ENCODE data around the gene DCC. TPM values are rescaled to one million over a fixed set of nuclear protein-coding genes. Genes with fewer than 3 reads are reported as not detected.

The DCC gene
- total RNA-seq, 1 experiment from 2014 or later = 0.72 TPM

DNA sequence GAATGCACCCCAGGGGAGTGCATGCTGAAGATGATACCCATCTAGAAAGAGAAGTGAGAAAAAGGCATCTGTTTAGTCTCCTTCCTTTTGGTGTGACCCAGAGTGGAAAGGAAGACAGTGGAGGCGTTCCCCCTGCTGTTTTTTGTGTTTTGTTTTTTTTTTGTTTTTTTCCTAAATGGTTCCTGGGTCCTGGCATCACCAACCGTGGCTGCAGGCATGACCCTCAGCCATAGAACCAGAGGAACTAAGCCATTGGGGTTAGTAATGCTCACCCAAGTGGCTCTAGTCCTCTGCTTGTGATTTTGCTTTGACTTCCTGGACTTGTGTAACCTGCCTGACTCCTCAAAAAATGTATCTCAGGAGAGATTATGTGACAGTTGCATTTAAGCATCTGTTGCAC lies 451.3 kb downstream of the DCC start:
- H3K36me3 Mint-ChIP-seq = peaks cover 53% of the 10 kb centered on the region
- TF ChIP-seq, protein P1, sequence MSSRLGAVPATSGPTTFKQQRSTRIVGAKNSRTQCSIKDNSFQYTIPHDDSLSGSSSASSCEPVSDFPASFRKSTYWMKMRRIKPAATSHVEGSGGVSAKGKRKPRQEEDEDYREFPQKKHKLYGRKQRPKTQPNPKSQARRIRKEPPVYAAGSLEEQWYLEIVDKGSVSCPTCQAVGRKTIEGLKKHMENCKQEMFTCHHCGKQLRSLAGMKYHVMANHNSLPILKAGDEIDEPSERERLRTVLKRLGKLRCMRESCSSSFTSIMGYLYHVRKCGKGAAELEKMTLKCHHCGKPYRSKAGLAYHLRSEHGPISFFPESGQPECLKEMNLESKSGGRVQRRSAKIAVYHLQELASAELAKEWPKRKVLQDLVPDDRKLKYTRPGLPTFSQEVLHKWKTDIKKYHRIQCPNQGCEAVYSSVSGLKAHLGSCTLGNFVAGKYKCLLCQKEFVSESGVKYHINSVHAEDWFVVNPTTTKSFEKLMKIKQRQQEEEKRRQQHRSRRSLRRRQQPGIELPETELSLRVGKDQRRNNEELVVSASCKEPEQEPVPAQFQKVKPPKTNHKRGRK (CRISPR knock-in tag; IDR thresholded peaks at IDR 0.05; ENCODE audit: borderline replicate concordance) = no peak
- TF ChIP-seq, protein P2, sequence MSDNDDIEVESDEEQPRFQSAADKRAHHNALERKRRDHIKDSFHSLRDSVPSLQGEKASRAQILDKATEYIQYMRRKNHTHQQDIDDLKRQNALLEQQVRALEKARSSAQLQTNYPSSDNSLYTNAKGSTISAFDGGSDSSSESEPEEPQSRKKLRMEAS (CRISPR knock-in tag; IDR thresholded peaks at IDR 0.05) = no peak
- TF ChIP-seq IRF2 (CRISPR knock-in tag; IDR thresholded peaks at IDR 0.05; ENCODE audit: borderline replicate concordance, low read depth) (no peak), OVOL2 (CRISPR knock-in tag; IDR thresholded peaks at IDR 0.05; ENCODE audit: borderline replicate concordance) (no peak), FOXP1 (CRISPR knock-in tag; IDR thresholded peaks at IDR 0.05; ENCODE audit: borderline replicate concordance) (no peak), ZNF219 (CRISPR knock-in tag; IDR thresholded peaks at IDR 0.05; ENCODE audit: borderline replicate concordance) (no peak)
- TF ChIP-seq, protein P3, sequence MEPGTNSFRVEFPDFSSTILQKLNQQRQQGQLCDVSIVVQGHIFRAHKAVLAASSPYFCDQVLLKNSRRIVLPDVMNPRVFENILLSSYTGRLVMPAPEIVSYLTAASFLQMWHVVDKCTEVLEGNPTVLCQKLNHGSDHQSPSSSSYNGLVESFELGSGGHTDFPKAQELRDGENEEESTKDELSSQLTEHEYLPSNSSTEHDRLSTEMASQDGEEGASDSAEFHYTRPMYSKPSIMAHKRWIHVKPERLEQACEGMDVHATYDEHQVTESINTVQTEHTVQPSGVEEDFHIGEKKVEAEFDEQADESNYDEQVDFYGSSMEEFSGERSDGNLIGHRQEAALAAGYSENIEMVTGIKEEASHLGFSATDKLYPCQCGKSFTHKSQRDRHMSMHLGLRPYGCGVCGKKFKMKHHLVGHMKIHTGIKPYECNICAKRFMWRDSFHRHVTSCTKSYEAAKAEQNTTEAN (CRISPR knock-in tag; IDR thresholded peaks at IDR 0.05) = no peak

DNA sequence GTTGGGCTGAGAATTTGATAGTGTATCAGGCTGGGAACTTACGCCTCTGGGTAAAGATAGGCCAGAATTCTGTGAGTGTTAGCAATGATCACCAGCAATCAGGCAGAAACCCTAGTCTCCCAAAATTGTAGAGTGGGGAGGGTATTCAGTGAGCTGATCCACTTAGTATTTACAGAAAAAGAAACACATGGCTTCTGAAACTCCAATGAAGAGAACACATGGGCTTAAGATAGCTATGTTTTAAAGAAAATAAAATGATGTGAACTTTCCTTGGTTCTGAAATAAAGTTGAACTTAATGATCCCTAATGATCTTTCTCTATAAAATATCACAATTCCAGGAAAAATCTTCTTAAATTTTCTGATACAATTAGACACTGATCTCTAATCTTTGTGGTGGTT lies 472.8 kb downstream of the DCC start:
- POLR2A ChIA-PET = no interaction called here
- CTCF ChIA-PET = no interaction called here
- Mint-ChIP-seq H3K27me3 (ENCODE audit: low read depth) (peaks cover 3% of the 10 kb centered on the region; the same call in 1 of the 2 replicates), H3K9me3 (peaks cover 19% of the 10 kb centered on the region), H3K36me3 (0 out of 2 replicates have a peak, but pooled peaks cover 2% of the 10 kb centered on the region), H3K4me1 (peaks cover 4% of the 10 kb centered on the region), H3K27ac (no peak overlapping the region), H3K4me3 (no peak overlapping the region)
- DNase-seq (ENCODE audit: low spot score) (no peak), ATAC-seq (no peak)
- TF ChIP-seq SMAD3 (CRISPR knock-in tag; IDR thresholded peaks at IDR 0.05; ENCODE audit: borderline replicate concordance) = no peak

More for the DNA sequence above, 451.3 kb downstream of the DCC start:
- no peak for DNase-seq (ENCODE audit: low spot score)
- H3K9me3 Mint-ChIP-seq = peaks cover 86% of the 10 kb centered on the region
- H3K27ac Mint-ChIP-seq = no peak overlapping the region
- POLR2A ChIA-PET = no interaction called here
- no peak overlapping the region for H3K4me3 Mint-ChIP-seq
- no peak for ATAC-seq
- CTCF ChIA-PET = no interaction called here
- H3K4me1 Mint-ChIP-seq = no peaks in the 10 kb centered on the region
- H3K27me3 Mint-ChIP-seq (ENCODE audit: low read depth) = peaks cover 6% of the 10 kb centered on the region

DNA sequence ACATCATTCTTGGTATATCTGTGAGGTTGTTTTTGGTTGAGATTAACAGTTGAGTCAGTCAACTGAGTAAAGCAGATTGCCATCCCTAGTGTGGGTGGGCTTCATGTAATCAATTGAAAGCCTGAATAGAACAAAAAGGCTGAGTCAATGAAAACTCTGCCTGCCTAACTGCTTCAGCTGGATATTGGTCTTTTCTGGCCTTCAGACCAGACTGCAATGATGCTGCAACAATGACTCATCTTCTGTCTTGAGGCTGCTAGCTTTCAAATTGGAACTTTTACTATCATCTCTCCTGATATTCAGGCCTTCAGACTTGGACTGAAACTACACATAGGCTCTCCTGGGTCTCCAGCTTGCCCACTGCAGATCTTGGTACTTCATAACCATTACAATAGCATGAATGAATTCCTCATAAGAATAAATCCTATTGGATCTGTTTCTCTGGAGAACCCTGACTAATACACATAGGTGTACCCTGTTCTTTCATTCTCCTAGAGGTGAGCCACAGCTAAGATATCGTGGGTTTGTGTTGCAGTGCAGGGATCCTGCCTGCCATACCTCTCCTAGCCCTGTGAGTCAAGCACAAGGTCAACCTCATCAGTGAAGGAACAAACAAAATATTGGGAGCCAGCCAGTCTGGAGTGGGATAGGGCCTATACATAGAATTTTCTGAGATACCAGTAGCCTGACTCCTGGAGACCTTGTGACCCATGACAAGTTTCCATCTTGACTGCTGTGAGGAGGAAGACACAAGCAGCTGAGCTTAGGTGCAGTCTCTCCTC lies 473.8 kb downstream of the DCC start:
- no peak for DNase-seq (ENCODE audit: low spot score)
- H3K36me3 Mint-ChIP-seq = 0 out of 2 replicates have a peak, but pooled peaks cover 2% of the 10 kb centered on the region
- no peaks in the 10 kb centered on the region for H3K4me1 Mint-ChIP-seq
- ChIA-PET POLR2A (no interaction called here), CTCF (no interaction called here)
- TF ChIP-seq, protein P4, sequence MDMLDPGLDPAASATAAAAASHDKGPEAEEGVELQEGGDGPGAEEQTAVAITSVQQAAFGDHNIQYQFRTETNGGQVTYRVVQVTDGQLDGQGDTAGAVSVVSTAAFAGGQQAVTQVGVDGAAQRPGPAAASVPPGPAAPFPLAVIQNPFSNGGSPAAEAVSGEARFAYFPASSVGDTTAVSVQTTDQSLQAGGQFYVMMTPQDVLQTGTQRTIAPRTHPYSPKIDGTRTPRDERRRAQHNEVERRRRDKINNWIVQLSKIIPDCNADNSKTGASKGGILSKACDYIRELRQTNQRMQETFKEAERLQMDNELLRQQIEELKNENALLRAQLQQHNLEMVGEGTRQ (CRISPR knock-in tag; IDR thresholded peaks at IDR 0.05) = no peak
- TF ChIP-seq, protein P5, sequence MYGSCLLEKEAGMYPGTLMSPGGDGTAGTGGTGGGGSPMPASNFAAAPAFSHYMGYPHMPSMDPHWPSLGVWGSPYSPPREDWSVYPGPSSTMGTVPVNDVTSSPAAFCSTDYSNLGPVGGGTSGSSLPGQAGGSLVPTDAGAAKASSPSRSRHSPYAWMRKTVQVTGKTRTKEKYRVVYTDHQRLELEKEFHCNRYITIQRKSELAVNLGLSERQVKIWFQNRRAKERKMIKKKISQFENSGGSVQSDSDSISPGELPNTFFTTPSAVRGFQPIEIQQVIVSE (CRISPR knock-in tag; IDR thresholded peaks at IDR 0.05; ENCODE audit: borderline replicate concordance) = no peak
- TF ChIP-seq NR2C2 (CRISPR knock-in tag; IDR thresholded peaks at IDR 0.05) = no peak
- TF ChIP-seq TCF7 (CRISPR knock-in tag; IDR thresholded peaks at IDR 0.05; ENCODE audit: low read depth) = no peak
- TF ChIP-seq, protein P6, sequence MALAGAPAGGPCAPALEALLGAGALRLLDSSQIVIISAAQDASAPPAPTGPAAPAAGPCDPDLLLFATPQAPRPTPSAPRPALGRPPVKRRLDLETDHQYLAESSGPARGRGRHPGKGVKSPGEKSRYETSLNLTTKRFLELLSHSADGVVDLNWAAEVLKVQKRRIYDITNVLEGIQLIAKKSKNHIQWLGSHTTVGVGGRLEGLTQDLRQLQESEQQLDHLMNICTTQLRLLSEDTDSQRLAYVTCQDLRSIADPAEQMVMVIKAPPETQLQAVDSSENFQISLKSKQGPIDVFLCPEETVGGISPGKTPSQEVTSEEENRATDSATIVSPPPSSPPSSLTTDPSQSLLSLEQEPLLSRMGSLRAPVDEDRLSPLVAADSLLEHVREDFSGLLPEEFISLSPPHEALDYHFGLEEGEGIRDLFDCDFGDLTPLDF (CRISPR knock-in tag; IDR thresholded peaks at IDR 0.05) = no peak
- TF ChIP-seq, protein P7, sequence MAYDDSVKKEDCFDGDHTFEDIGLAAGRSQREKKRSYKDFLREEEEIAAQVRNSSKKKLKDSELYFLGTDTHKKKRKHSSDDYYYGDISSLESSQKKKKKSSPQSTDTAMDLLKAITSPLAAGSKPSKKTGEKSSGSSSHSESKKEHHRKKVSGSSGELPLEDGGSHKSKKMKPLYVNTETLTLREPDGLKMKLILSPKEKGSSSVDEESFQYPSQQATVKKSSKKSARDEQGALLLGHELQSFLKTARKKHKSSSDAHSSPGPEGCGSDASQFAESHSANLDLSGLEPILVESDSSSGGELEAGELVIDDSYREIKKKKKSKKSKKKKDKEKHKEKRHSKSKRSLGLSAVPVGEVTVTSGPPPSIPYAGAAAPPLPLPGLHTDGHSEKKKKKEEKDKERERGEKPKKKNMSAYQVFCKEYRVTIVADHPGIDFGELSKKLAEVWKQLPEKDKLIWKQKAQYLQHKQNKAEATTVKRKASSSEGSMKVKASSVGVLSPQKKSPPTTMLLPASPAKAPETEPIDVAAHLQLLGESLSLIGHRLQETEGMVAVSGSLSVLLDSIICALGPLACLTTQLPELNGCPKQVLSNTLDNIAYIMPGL (CRISPR knock-in tag; IDR thresholded peaks at IDR 0.05) = no peak
- TF ChIP-seq, protein P8, sequence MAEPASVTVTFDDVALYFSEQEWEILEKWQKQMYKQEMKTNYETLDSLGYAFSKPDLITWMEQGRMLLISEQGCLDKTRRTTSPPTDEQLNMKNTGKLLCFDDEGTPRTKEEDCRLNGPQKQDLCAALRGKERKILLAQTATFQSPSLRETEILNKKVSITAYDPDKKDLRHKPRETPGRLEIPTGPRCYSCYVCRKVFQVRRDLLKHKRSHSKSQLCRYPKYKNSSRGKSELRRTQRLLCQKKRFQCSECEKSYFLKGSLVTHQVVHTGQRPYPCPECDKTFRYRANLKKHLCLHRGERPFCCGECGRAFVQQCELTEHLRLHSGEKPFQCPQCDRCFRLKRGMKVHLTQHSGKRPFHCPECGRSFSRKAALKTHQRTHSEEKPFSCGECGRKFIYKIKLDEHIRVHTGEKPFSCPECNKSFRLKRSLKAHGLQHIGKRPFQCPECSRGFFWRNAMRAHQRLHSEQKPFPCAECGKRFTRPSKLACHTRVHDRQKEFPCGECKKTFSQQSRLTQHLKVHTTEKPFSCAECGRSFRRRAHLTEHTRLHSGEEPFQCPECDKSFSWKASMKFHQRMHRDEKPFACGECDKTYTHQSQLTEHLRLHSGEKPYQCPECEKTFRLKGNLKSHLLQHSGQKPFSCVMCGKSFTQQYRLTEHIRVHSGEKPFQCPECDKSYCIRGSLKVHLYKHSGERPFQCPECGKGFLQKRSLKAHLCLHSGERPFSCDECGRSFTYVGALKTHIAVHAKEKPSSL (CRISPR knock-in tag; conservative IDR thresholded peaks at IDR 0.05) = no peak
- TF ChIP-seq SOX15 (CRISPR knock-in tag; IDR thresholded peaks at IDR 0.05) = no peak
- TF ChIP-seq ZNF263 (CRISPR knock-in tag; IDR thresholded peaks at IDR 0.05; ENCODE audit: low read depth) = no peak
- no peak for TF ChIP-seq ZNF671 (CRISPR knock-in tag; IDR thresholded peaks at IDR 0.05)
- peaks cover 5% of the 10 kb centered on the region; the same call in 1 of the 2 replicates for H3K27me3 Mint-ChIP-seq (ENCODE audit: low read depth)
- H3K27ac Mint-ChIP-seq = no peak overlapping the region
- no peak overlapping the region for H3K4me3 Mint-ChIP-seq
- peaks cover 17% of the 10 kb centered on the region for H3K9me3 Mint-ChIP-seq
- ATAC-seq = no peak
